Breast epithelium (tissue), 4 donors: ENCODE results near the gene VPS35. TPM values are rescaled to one million over a fixed set of nuclear protein-coding genes. Genes with fewer than 3 reads are reported as not detected.

ENCODE experiments used
- DNase-seq, 2 donors: peaks; one replicate each; pipeline ENCODE4 v3.0.0-alpha.2; 2019; ENCODE audit warnings: low spot score in 2 of 2
- H3K27ac ChIP-seq, 2 donors: fragments of 200-600 bp; sonication (generic) in 1 of 2; one replicate each; pipeline ENCODE4 v1.5.1; 2016 to 2019; ENCODE audit warnings: mild to moderate bottlenecking in 1 of 2
- H3K27me3 ChIP-seq, 2 donors: fragments of 200-600 bp; sonication (generic) in 1 of 2; one replicate each; pipeline versions ENCODE4 v1.5.1 to v1.6.0; 2017 to 2019; ENCODE audit warnings: control low read depth in 1 of 2, mild to moderate bottlenecking in 1 of 2
- H3K36me3 ChIP-seq: fragments of 200-600 bp; one replicate; pipeline ENCODE4 v1.5.1; 2019
- H3K4me1 ChIP-seq, 2 donors: fragments of 200-600 bp; sonication (generic); one replicate each; pipeline ENCODE4 v1.5.1; 2016 to 2019; ENCODE audit warnings: control low read depth in 1 of 2
- H3K4me3 ChIP-seq, 3 donors: fragments of 200-600 bp; sonication (generic); 1 replicate in 2 of 3; 2 replicates in 1 of 3; pipeline ENCODE4 v1.5.1; 2016 to 2019; ENCODE audit warnings: mild to moderate bottlenecking in 3 of 3, moderate library complexity in 2 of 3
- H3K9me3 ChIP-seq, 2 donors: fragments of 200-600 bp; sonication (generic) in 1 of 2; one replicate each; pipeline ENCODE4 v1.5.1; 2016 to 2019; ENCODE audit warnings: control low read depth in 1 of 2
- CTCF ChIP-seq, 3 donors: fragments of 450-650 bp; IDR thresholded peaks; one replicate each; pipeline ENCODE4 v1.5.1; 2016 to 2017; ENCODE audit warnings: antibody characterized with exemption in 3 of 3, mild to moderate bottlenecking in 3 of 3, moderate library complexity in 3 of 3
- POLR2A ChIP-seq: fragments of 450-650 bp; IDR thresholded peaks from one replicate; pipeline ENCODE4 v1.6.1; 2016; ENCODE audit warnings: antibody characterized with exemption, mild to moderate bottlenecking, moderate library complexity
- POLR2AphosphoS5 ChIP-seq, 3 donors: sonication (generic); formaldehyde crosslinking; IDR thresholded peaks; one replicate each; pipeline ENCODE4 v1.6.1; 2017; ENCODE audit warnings: antibody characterized with exemption in 3 of 3
- intact Hi-C: fragments of 100-400 bp; cut with DNase I; formaldehyde crosslinking; loops from one replicate; pipeline ENCODE4 v1.15.1; 2023; ENCODE audit warnings: low total_unique reads
- total RNA-seq, 3 donors: library from RNA; depleted of rRNA; stranded (reverse); fragments of >200 nt; gene quantifications; one replicate each; pipeline ENCODE4 v1.1.0, GENCODE V29; 2016

Gene VPS35
- total RNA-seq, 3 donors from 2014 or later: 56.0 to 117 (median 66.9) TPM

- Histone ChIP-seq H3K27me3 (no peaks in the 10 kb centered on the region), H3K4me1 (no peaks in the 10 kb centered on the region), H3K4me3 (no peak overlapping the region), H3K27ac (no peak overlapping the region), H3K36me3 (no peaks in the 10 kb centered on the region), H3K9me3 (no peaks in the 10 kb centered on the region)
- TF ChIP-seq POLR2A: no peak
- TF ChIP-seq CTCF (IDR thresholded peaks at IDR 0.05): no peak
- no peak for TF ChIP-seq POLR2AphosphoS5 (IDR thresholded peaks at IDR 0.05)
- DNase-seq: no peak
- intact Hi-C loops: loop anchor here (5.0 kb wide), 1 partner anchor 627 kb away; no protein-coding TSS in a partner anchor
These were observed 26.0 kb upstream of the VPS35 start for GRCh38 chr16:46714797-46715591.

GRCh38 chr16:46713634-46714033 lies 24.7 kb upstream of the VPS35 start:
- intact Hi-C loops: no loop called here
- no peak overlapping the region for H3K27ac ChIP-seq
- H3K27me3 ChIP-seq: no peaks in the 10 kb centered on the region
- no peak for DNase-seq
- TF ChIP-seq POLR2AphosphoS5 (IDR thresholded peaks at IDR 0.05): no peak
- no peaks in the 10 kb centered on the region for H3K9me3 ChIP-seq
- no peaks in the 10 kb centered on the region for H3K4me1 ChIP-seq
- no peak overlapping the region for H3K4me3 ChIP-seq
- H3K36me3 ChIP-seq: no peaks in the 10 kb centered on the region

DNA sequence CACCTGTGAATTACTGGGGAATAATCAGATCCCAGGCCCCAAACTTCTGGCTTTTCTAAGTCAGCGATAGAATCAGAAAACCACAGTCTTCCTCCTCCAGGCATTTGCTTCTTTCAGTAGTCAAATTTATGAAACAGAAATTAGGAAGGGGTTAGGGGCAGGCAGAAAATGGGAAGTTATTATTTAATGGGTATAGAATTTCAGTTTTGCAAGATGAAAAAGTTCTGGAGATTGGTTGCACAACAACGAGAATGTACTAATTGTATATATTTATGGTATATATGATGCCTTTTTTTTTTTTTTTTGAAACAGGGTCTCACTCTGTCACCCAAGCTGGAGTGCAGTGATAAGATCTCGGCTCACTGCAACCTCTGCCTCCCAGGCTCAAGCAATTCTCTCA lies 23.9 kb upstream of the VPS35 start:
- Histone ChIP-seq H3K36me3 (no peaks in the 10 kb centered on the region), H3K4me3 (no peak overlapping the region), H3K27ac (no peak overlapping the region), H3K9me3 (no peaks in the 10 kb centered on the region), H3K4me1 (no peaks in the 10 kb centered on the region), H3K27me3 (no peaks in the 10 kb centered on the region)
- TF ChIP-seq POLR2AphosphoS5 (IDR thresholded peaks at IDR 0.05): no peak
- no peak for TF ChIP-seq POLR2A
- no peak for TF ChIP-seq CTCF (IDR thresholded peaks at IDR 0.05)
- intact Hi-C loops: no loop called here
- DNase-seq: no peak

GRCh38 chr16:46711106-46712058 lies 22.4 kb upstream of the VPS35 start:
- intact Hi-C loops: no loop called here
- no peak for DNase-seq
- TF ChIP-seq POLR2A (no peak), POLR2AphosphoS5 (IDR thresholded peaks at IDR 0.05) (no peak), CTCF (IDR thresholded peaks at IDR 0.05) (no peak)

GRCh38 chr16:46709469-46710005 lies 20.6 kb upstream of the VPS35 start:
- H3K36me3 ChIP-seq: no peaks in the 10 kb centered on the region
- H3K4me3 ChIP-seq: no peak overlapping the region
- H3K27ac ChIP-seq: no peak overlapping the region
- no peaks in the 10 kb centered on the region for H3K9me3 ChIP-seq
- no peaks in the 10 kb centered on the region for H3K4me1 ChIP-seq
- intact Hi-C loops: no loop called here
- TF ChIP-seq POLR2AphosphoS5 (IDR thresholded peaks at IDR 0.05): no peak
- TF ChIP-seq POLR2A: no peak
- no peak for TF ChIP-seq CTCF (IDR thresholded peaks at IDR 0.05)
- no peak for DNase-seq
- H3K27me3 ChIP-seq: no peaks in the 10 kb centered on the region

More at GRCh38 chr16:46711106-46712058, 22.4 kb upstream of the VPS35 start:
- Histone ChIP-seq H3K4me1 (no peaks in the 10 kb centered on the region), H3K36me3 (no peaks in the 10 kb centered on the region), H3K9me3 (no peaks in the 10 kb centered on the region), H3K27me3 (no peaks in the 10 kb centered on the region), H3K27ac (no peak overlapping the region), H3K4me3 (no peak overlapping the region)
